Placental epithelial cell (primary cell): ENCODE results near the gene C6orf136. TPM values are rescaled to one million over a fixed set of nuclear protein-coding genes. Genes with fewer than 3 reads are reported as not detected.

Experiments
- total RNA-seq: library from RNA; depleted of rRNA; stranded (reverse); fragments of >200 nt; gene quantifications from 2 replicates; pipeline ENCODE4 v1.2.3, GENCODE V29; 2012

C6orf136 gene
- total RNA-seq = 3.1 and 4.3 TPM in 2 replicates

GRCh38 chr6:30646450-30647241 lies at the start of gene C6orf136:
C6orf136 (plus strand) TSS chr6:30647133; CDS start chr6:30647232, 99 bp downstream.

GRCh38 chr6:30616811-30617564 lies 29.9 kb upstream of the C6orf136 start, which contains the start of gene PPP1R10:
PPP1R10 (minus strand) TSS chr6:30617243; CDS start chr6:30609944, 7,299 bp downstream.

GRCh38 chr6:30617565-30618269 lies 29.2 kb upstream of the C6orf136 start, which contains the start of gene MRPS18B:
MRPS18B (plus strand) TSS chr6:30617840; CDS start chr6:30617866, 26 bp downstream.

GRCh38 chr6:30626484-30627366 lies 20.2 kb upstream of the C6orf136 start, which contains the start of gene ATAT1:
ATAT1 (plus strand) TSS chr6:30626874.

GRCh38 chr6:30672445-30673253 lies 25.7 kb downstream of the C6orf136 start, which contains the start of gene DHX16:
DHX16 (minus strand) TSS chr6:30673006; CDS start chr6:30672841, 165 bp downstream.

GRCh38 chr6:30686009-30686907 lies 39.3 kb downstream of the C6orf136 start, which contains the start of gene PPP1R18:
PPP1R18 (minus strand) TSS chr6:30686645; CDS start chr6:30686018, 627 bp downstream.

GRCh38 chr6:30690403-30691207 lies 43.7 kb downstream of the C6orf136 start, which contains the start of gene NRM:
NRM (minus strand) TSS chr6:30690984; CDS start chr6:30690974, 10 bp downstream.

Other genes starting within 250 kb of the C6orf136 start
- gene HLA-E, start 157.6 kb upstream of the C6orf136 start, total RNA-seq = 104 and 261 TPM in 2 replicates
- 59.3 and 84.8 TPM in 2 replicates for gene GNL1, start 90.6 kb upstream of the C6orf136 start, total RNA-seq
- 6.1 and 10.6 TPM in 2 replicates for gene PRR3, start 89.8 kb upstream of the C6orf136 start, total RNA-seq
- 45.9 and 46.0 TPM in 2 replicates for gene ABCF1, start 75.7 kb upstream of the C6orf136 start, total RNA-seq
- gene PPP1R10, start 29.9 kb upstream of the C6orf136 start, total RNA-seq = 36.0 and 55.4 TPM in 2 replicates
- 70.3 and 74.9 TPM in 2 replicates for gene MRPS18B, start 29.3 kb upstream of the C6orf136 start, total RNA-seq
- gene ATAT1, start 20.3 kb upstream of the C6orf136 start, total RNA-seq = 6.7 and 11.8 TPM in 2 replicates
- 28.3 and 30.8 TPM in 2 replicates for gene DHX16, start 25.9 kb downstream of the C6orf136 start, total RNA-seq
- gene PPP1R18, start 39.5 kb downstream of the C6orf136 start, total RNA-seq = 31.4 and 43.8 TPM in 2 replicates
- 9.0 and 9.2 TPM in 2 replicates for gene NRM, start 43.9 kb downstream of the C6orf136 start, total RNA-seq
- gene MDC1, start 70.1 kb downstream of the C6orf136 start, total RNA-seq = 6.7 and 7.9 TPM in 2 replicates
- 423 and 1,233 TPM in 2 replicates for gene TUBB, start 73.2 kb downstream of the C6orf136 start, total RNA-seq
- 56.4 and 87.2 TPM in 2 replicates for gene FLOT1, start 95.6 kb downstream of the C6orf136 start, total RNA-seq
- 46.3 and 236 TPM in 2 replicates for gene IER3, start 97.4 kb downstream of the C6orf136 start, total RNA-seq
- gene DDR1, start 237.4 kb downstream of the C6orf136 start, total RNA-seq = 74.2 and 95.0 TPM in 2 replicates